ENCODE measurements around the gene ACSS3.

The ACSS3 gene

GRCh38 chr12:81166790-81167189, 88.9 kb downstream of the ACSS3 start:
- no peaks in the 10 kb centered on the region for H3K36me3 ChIP-seq (ENCODE audit: insufficient read depth, low read length)
- no peaks in the 10 kb centered on the region for H3K9me3 ChIP-seq (ENCODE audit: low read length)
- no peaks in the 10 kb centered on the region for H3K9me2 ChIP-seq (ENCODE audit: low read depth, low read length)
- no peaks in the 10 kb centered on the region for H3F3A ChIP-seq (ENCODE audit: insufficient read depth, low read length)
- TF ChIP-seq CTCF (IDR thresholded peaks at IDR 0.05; ENCODE audit: low read length) (no peak), EZH2 (IDR thresholded peaks at IDR 0.05; ENCODE audit: borderline replicate concordance, low read length) (no peak)
- H3K79me2 ChIP-seq (ENCODE audit: insufficient read depth, low read length): no peaks in the 10 kb centered on the region
- H3K4me2 ChIP-seq (ENCODE audit: low read length): no peak overlapping the region
- no peak overlapping the region for H2AFZ ChIP-seq (ENCODE audit: low read length)
- no peaks in the 10 kb centered on the region for H3K27me3 ChIP-seq (ENCODE audit: insufficient read depth, low read length)
- H3K27ac ChIP-seq (ENCODE audit: low read depth, low read length, poor library complexity, severe bottlenecking): no peak overlapping the region
- H3K4me3 ChIP-seq (ENCODE audit: low read depth, low read length, poor library complexity, severe bottlenecking): no peak overlapping the region
- no peaks in the 10 kb centered on the region for H3K4me1 ChIP-seq (ENCODE audit: insufficient read depth, low read length, severe bottlenecking)
- no peaks in the 10 kb centered on the region for H4K20me1 ChIP-seq (ENCODE audit: insufficient read depth, low read length)
- no peak overlapping the region for H3K9ac ChIP-seq (ENCODE audit: low read length)

- no peak overlapping the region for H3K4me3 ChIP-seq (ENCODE audit: low read depth, low read length, poor library complexity, severe bottlenecking)
- no peak overlapping the region for H3K27ac ChIP-seq (ENCODE audit: low read depth, low read length, poor library complexity, severe bottlenecking)
- no peaks in the 10 kb centered on the region for H3K36me3 ChIP-seq (ENCODE audit: insufficient read depth, low read length)
- no peak for TF ChIP-seq EZH2 (IDR thresholded peaks at IDR 0.05; ENCODE audit: borderline replicate concordance, low read length)
- no peak for TF ChIP-seq CTCF (IDR thresholded peaks at IDR 0.05; ENCODE audit: low read length)
- no peak overlapping the region for H3K4me2 ChIP-seq (ENCODE audit: low read length)
- no peaks in the 10 kb centered on the region for H3K79me2 ChIP-seq (ENCODE audit: insufficient read depth, low read length)
- no peaks in the 10 kb centered on the region for H3K27me3 ChIP-seq (ENCODE audit: insufficient read depth, low read length)
- no peaks in the 10 kb centered on the region for H3F3A ChIP-seq (ENCODE audit: insufficient read depth, low read length)
- no peak overlapping the region for H3K9ac ChIP-seq (ENCODE audit: low read length)
- H4K20me1 ChIP-seq (ENCODE audit: insufficient read depth, low read length): no peaks in the 10 kb centered on the region
- H3K9me2 ChIP-seq (ENCODE audit: low read depth, low read length): no peaks in the 10 kb centered on the region
- no peaks in the 10 kb centered on the region for H3K4me1 ChIP-seq (ENCODE audit: insufficient read depth, low read length, severe bottlenecking)
- H3K9me3 ChIP-seq (ENCODE audit: low read length): no peaks in the 10 kb centered on the region
- no peak overlapping the region for H2AFZ ChIP-seq (ENCODE audit: low read length)
These were observed 89.8 kb downstream of the ACSS3 start for GRCh38 chr12:81167694-81168093.

DNA sequence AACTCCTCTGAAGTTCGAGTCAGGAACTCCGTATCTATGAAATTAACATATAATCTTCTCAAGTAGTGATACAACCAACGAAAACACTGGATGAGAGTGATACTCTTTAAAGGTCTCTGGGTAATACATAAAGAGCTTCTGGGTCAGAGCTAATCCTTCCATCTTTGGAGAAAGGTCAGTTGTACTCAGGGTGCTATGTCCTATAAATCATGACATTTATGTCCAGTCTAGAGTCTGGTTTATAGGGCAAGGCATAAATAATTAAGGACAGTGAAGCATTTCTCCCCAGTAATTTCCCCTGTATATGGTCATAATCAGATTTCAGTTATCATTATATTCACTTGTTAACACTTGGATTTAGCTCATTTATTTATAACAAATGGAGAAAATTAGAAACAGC, 90.6 kb downstream of the ACSS3 start:
- H3K4me2 ChIP-seq (ENCODE audit: low read length): no peak overlapping the region
- H3K79me2 ChIP-seq (ENCODE audit: insufficient read depth, low read length): no peaks in the 10 kb centered on the region
- no peak overlapping the region for H3K27ac ChIP-seq (ENCODE audit: low read depth, low read length, poor library complexity, severe bottlenecking)
- no peak for TF ChIP-seq EZH2 (IDR thresholded peaks at IDR 0.05; ENCODE audit: borderline replicate concordance, low read length)
- H3K4me1 ChIP-seq (ENCODE audit: insufficient read depth, low read length, severe bottlenecking): no peaks in the 10 kb centered on the region
- no peaks in the 10 kb centered on the region for H3K36me3 ChIP-seq (ENCODE audit: insufficient read depth, low read length)
- no peaks in the 10 kb centered on the region for H3K9me3 ChIP-seq (ENCODE audit: low read length)
- H4K20me1 ChIP-seq (ENCODE audit: insufficient read depth, low read length): no peaks in the 10 kb centered on the region
- H3K4me3 ChIP-seq (ENCODE audit: low read depth, low read length, poor library complexity, severe bottlenecking): no peak overlapping the region
- H3F3A ChIP-seq (ENCODE audit: insufficient read depth, low read length): no peaks in the 10 kb centered on the region
- no peak overlapping the region for H3K9ac ChIP-seq (ENCODE audit: low read length)
- H3K9me2 ChIP-seq (ENCODE audit: low read depth, low read length): no peaks in the 10 kb centered on the region
- no peak overlapping the region for H2AFZ ChIP-seq (ENCODE audit: low read length)
- H3K27me3 ChIP-seq (ENCODE audit: insufficient read depth, low read length): no peaks in the 10 kb centered on the region

DNA sequence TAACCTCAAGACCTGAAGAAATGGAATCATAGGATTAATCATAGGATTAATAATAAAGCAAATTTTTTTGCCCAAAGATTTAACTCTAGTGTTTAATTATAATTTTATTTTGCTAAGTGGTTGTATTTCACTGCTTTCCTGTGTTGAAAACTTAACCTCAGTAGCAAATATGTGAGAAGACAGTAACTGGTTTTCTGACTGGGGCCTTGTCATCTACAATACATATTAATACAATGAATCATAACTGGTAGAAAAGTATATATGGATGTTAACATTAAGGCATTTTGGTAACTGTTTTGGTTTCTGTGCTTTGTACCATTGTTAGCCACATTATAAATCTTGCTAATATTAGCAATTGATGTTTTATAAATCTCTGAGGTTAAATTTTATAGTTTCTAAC, 92.2 kb downstream of the ACSS3 start:
- Histone ChIP-seq H3K4me2 (ENCODE audit: low read length) (no peak overlapping the region), H3K36me3 (ENCODE audit: insufficient read depth, low read length) (no peaks in the 10 kb centered on the region), H3K9me2 (ENCODE audit: low read depth, low read length) (no peaks in the 10 kb centered on the region), H4K20me1 (ENCODE audit: insufficient read depth, low read length) (no peaks in the 10 kb centered on the region), H3K9me3 (ENCODE audit: low read length) (no peaks in the 10 kb centered on the region), H3K4me3 (ENCODE audit: low read depth, low read length, poor library complexity, severe bottlenecking) (no peak overlapping the region), H3K9ac (ENCODE audit: low read length) (no peak overlapping the region), H3K79me2 (ENCODE audit: insufficient read depth, low read length) (no peaks in the 10 kb centered on the region), H3K4me1 (ENCODE audit: insufficient read depth, low read length, severe bottlenecking) (no peaks in the 10 kb centered on the region), H2AFZ (ENCODE audit: low read length) (no peak overlapping the region), H3K27me3 (ENCODE audit: insufficient read depth, low read length) (no peaks in the 10 kb centered on the region), H3F3A (ENCODE audit: insufficient read depth, low read length) (no peaks in the 10 kb centered on the region), H3K27ac (ENCODE audit: low read depth, low read length, poor library complexity, severe bottlenecking) (no peak overlapping the region)
- TF ChIP-seq CTCF (IDR thresholded peaks at IDR 0.05; ENCODE audit: low read length) (no peak), EZH2 (IDR thresholded peaks at IDR 0.05; ENCODE audit: borderline replicate concordance, low read length) (no peak)
